HG03039 (cell line): ENCODE measurements around the gene SPATA31A5.
"Not testable (repeated sequence)": the region's sequence is repeated elsewhere in the genome, so short reads cannot be mapped to it uniquely, and the experiment has no call there.

Experiments
- ATAC-seq: cut with Tn5 transposase; IDR thresholded peaks from one replicate; pipeline ENCODE4 v1.9.1; 2021; ENCODE audit warnings: mild to moderate bottlenecking, moderate library complexity; ENCODE audit not compliant: unreplicated experiment

Gene SPATA31A5

DNA sequence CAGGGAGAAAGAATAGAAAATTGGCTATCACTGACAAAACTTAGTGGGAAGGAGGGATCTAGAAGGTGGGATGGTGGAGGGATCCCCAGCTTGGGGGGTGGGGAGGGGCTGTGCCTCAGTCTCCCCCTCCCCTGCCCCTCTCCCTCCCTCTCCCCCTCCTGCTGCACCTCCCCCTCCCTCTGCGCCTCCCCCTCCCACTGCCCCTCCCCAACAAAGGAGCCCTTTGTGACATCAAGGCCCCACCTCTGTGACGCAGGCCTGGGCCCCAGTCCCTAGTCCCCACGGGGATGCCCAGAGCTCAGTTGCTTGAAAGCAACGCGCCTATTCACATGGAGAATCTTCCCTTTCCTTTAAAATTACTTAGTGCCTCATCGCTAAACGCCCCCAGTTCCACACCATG is at the start of gene SPATA31A5:
Gene SPATA31A5, plus strand, starts transcription at position 301 of the 400 bp plus-strand sequence. Its CDS starts 29 bp downstream, at position 330.
- ATAC-seq: not testable (repeated sequence)

DNA sequence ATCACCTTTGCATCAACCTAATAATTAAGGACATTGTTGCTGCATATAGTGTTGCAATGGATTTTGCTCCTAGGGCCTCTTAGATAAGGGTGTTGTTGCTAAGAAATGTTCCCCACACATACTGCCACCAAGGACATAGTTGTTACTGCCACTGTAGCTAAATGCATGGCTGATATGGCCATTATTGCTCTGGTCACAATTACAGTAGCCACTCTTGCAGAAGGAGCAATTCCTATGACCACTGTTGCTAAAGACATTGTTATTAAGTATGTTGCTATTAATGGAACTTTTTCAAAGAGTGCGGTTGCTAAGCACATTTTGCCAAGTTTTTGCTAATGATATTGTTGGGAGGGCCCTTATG is 48.8 kb downstream of the SPATA31A5 start:
- ATAC-seq: not testable (repeated sequence)

DNA sequence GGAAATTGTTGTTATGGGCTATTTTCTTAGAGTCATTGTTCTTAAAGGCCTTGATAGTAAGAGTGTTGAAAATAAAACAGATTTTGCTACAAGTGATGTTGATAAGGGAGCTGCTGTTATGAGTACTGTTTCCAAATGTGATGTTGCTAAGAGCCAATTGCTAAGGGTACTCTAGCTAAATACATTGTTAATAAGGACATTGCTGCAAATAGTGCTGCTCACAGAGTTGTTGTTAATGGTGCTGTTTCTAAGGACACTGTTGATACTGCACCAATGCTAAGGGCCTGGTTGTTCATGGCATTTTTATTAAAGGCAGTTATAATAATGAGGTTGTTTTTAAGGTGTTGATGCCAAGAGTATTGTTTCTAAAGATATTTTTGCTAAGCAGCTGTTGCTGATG is 52.2 kb downstream of the SPATA31A5 start:
- ATAC-seq: not testable (repeated sequence)
